ENCODE results near the gene RSRP1. TPM values are rescaled to one million over a fixed set of nuclear protein-coding genes. Genes with fewer than 3 reads are reported as not detected.
"Not testable (repeated sequence)": the region's sequence is repeated elsewhere in the genome, so short reads cannot be mapped to it uniquely, and the experiment has no call there.

The RSRP1 gene, protein sequence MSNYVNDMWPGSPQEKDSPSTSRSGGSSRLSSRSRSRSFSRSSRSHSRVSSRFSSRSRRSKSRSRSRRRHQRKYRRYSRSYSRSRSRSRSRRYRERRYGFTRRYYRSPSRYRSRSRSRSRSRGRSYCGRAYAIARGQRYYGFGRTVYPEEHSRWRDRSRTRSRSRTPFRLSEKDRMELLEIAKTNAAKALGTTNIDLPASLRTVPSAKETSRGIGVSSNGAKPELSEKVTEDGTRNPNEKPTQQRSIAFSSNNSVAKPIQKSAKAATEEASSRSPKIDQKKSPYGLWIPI
- 99.4 and 102 TPM in 2 replicates for total RNA-seq
- polyA plus RNA-seq = 42.5 and 50.5 TPM in 2 replicates
- 18.4 and 30.7 TPM in 2 replicates for polyA plus RNA-seq (2011; cell fraction: cytosol; rRNA removed)
- polyA plus RNA-seq (2011; cell fraction: nucleus; rRNA removed) = 345 and 504 TPM in 2 replicates
- 41.7 and 54.9 TPM in 2 replicates for polyA plus RNA-seq (2012)
- polyA minus RNA-seq = 64.9 and 68.5 TPM in 2 replicates
- 24.6 TPM for polyA minus RNA-seq (2011; cell fraction: cytosol; rRNA and poly(A)+ RNA removed)
- 135 and 169 TPM in 2 replicates for polyA minus RNA-seq (2011; cell fraction: nucleus; rRNA and poly(A)+ RNA removed)
- Bru-seq, nascent RNA = percentile 98 among the genes with signal in this experiment
- BruChase-seq, experiment 1, labeled RNA remaining after a 6-hour chase = percentile 97 among the genes with signal in this experiment
- percentile 99 among the genes with signal in this experiment for BruChase-seq, experiment 2, labeled RNA remaining after a 2-hour chase
- long read RNA-seq, transcript RSRP1-207 (4 exons, 2,941 nt) = major isoform, 14 of 60 reads
- long read RNA-seq, partial matches to known transcripts = 6 of 60 reads
- long read RNA-seq, other reads (novel, unspliced or antisense) = 33 of 60 reads

DNA sequence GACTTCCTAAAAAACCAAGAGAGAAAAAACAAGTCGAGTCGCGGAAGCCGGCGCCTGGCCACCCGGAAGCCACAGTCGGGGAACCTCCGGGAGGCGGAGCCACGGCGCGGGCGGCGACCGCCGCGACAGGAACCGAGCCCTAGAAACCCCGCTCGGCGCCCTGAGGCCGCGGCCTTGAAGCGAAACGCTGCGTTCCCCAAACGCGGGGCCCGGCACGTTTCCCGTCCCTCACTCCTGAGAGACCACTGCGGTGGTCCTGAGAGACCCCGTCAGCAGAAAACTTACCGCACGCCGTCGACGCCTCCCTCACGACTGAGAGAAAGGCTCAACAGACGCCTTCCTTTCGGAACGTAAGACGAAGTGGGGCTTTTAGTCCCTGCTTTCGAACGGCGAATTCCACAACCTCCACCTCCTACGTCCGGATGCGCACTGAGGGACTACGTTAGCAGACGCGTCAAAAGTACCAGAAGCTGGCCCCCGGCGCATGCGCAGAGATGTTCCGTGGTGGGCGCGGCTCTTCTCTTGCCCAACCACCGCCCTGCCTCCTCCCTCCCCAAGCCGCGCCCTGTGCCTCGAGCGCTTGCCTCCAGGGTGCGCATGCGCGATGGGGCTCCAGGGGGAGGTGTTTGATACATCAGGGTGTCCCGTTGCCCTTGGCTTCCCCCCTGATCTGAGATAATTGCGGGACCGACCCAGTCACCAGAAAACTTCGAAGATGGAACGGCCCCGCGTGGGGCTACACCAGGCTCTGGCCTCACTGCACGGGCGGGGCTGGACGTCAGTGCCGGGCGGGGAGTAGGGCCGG is at the start of gene RSRP1:
Gene RSRP1, minus strand, starts transcription at position 431 of the 805 bp plus-strand sequence. CDS start 491 bp downstream, outside the sequence.
- Histone ChIP-seq H3K27ac (ENCODE audit: insufficient read depth, low read depth, low read length) (peak within 1 kb of the TSS; percentile 89), H3K36me3 (ENCODE audit: control insufficient read depth in 2 of 2, extremely low read depth in 1 of 2, insufficient read depth in 2 of 2, low read length in 2 of 2) (peaks cover 7 to 19% of the 10 kb centered on the region in 2 experiments), H3K9me3 (replicated peaks; ENCODE audit: control insufficient read depth, insufficient read depth, low read length) (no peaks in the 10 kb centered on the region), H3K79me2 (ENCODE audit: control insufficient read depth, insufficient read depth, low read length) (peaks cover 38% of the 10 kb centered on the region), H3K4me2 (ENCODE audit: insufficient read depth, low read length) (peak within 1 kb of the TSS; percentile 89), H3K9ac (replicated peaks; ENCODE audit: extremely low read depth, insufficient read depth, low read length) (peak within 1 kb of the TSS; percentile 98), H3K27me3 (ENCODE audit: control insufficient read depth in 2 of 2, insufficient read depth in 2 of 2, low read length in 2 of 2) (no peaks in the 10 kb centered on the region), H4K20me1 (replicated peaks; ENCODE audit: control insufficient read depth, extremely low read depth, insufficient read depth, low read length) (peaks cover 15% of the 10 kb centered on the region), H3K4me1 (ENCODE audit: control insufficient read depth, extremely low read depth, insufficient read depth, low read length) (peaks cover 20% of the 10 kb centered on the region), H2AFZ (ENCODE audit: low read depth, low read length) (peak within 1 kb of the TSS; percentile 57), H3K4me3 (replicated peaks in 1 of 3; ENCODE audit: insufficient read depth in 1 of 3, low read depth in 1 of 3, low read length in 3 of 3) (peak within 1 kb of the TSS; percentile 71 to 97 (median 86)), H3K9me1 (replicated peaks; ENCODE audit: control insufficient read depth, extremely low read depth, insufficient read depth, low read length) (no peaks in the 10 kb centered on the region)
- peak; percentile 99 for DNase-seq (ENCODE audit: low read depth, low spot score)
- BruUV-seq (replicated peaks) = TSS peak; percentile 74
- peak; percentile 86 for FAIRE-seq
- peak; percentile 100 for TF ChIP-seq POLR2A (IDR thresholded peaks at IDR 0.05; ENCODE audit: low read depth, low read length)
- TF ChIP-seq POLR2AphosphoS5 (IDR thresholded peaks at IDR 0.05; ENCODE audit: insufficient read depth, low read depth, low read length) = peak; percentile 99
- TF ChIP-seq GATA2 (IDR thresholded peaks at IDR 0.05; ENCODE audit: insufficient read depth, insufficient read length, low read depth, low read length) = peak; percentile 27
- TF ChIP-seq MYC (IDR thresholded peaks at IDR 0.05; ENCODE audit: low read depth, low read length) = no peak
- TF ChIP-seq EZH2 (IDR thresholded peaks at IDR 0.05; ENCODE audit: borderline replicate concordance, low read depth, low read length, severe bottlenecking) = no peak
- ChIA-PET POLR2A (interaction anchor here (0.6 to 1.4 kb wide), 10 partner anchors 8 to 986 kb away, joined by 3 to 28 read pairs (median 4); partner anchors contain the start of genes CEP85, MACO1 and SYF2), CTCF (interaction anchor here (1.2 kb wide), 1 partner anchor 15 kb away, joined by 8 read pairs; the partner anchor contains the start of gene SYF2)
- dilution Hi-C loops (cut with MboI; ENCODE audit: extremely low pct_ligation_motif_present, low sequenced_read_pairs) (no loop called here), intact Hi-C loops (cut with micrococcal nuclease) (loop anchor here (1.0 to 5.0 kb wide), 5 partner anchors 8 to 275 kb away; partner anchors contain the start of genes SYF2 and TMEM50A)

DNA sequence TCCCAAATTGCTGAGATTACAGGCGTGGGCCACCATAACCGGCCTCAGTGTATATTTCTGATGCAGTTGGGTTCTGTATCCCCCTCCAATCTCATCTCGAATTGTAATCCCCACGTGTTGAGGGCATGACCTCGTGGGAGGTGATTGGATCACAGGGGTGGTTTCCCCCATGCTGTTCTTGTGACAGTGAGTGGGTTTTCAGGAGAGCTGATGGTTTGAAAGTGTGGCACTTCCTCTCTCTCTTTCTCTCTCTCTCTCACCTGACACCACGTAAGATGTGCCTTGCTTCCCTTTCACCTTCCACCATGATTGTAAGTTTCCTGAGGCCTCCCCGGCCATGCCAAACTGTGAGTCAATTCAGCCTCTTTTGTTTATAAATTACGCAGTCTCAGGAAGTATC is 49.2 kb upstream of the RSRP1 start:
- BruUV-seq (replicated peaks); H4K20me1 ChIP-seq (replicated peaks; ENCODE audit: control insufficient read depth, extremely low read depth, insufficient read depth, low read length); H2AFZ ChIP-seq (ENCODE audit: low read depth, low read length); H3K36me3 ChIP-seq (ENCODE audit: control insufficient read depth in 2 of 2, extremely low read depth in 1 of 2, insufficient read depth in 2 of 2, low read length in 2 of 2); H3K4me3 ChIP-seq (replicated peaks in 1 of 3; ENCODE audit: insufficient read depth in 1 of 3, low read depth in 1 of 3, low read length in 3 of 3); H3K27ac ChIP-seq (ENCODE audit: insufficient read depth, low read depth, low read length); H3K27me3 ChIP-seq (ENCODE audit: control insufficient read depth in 2 of 2, insufficient read depth in 2 of 2, low read length in 2 of 2); H3K4me1 ChIP-seq (ENCODE audit: control insufficient read depth, extremely low read depth, insufficient read depth, low read length); H3K9ac ChIP-seq (replicated peaks; ENCODE audit: extremely low read depth, insufficient read depth, low read length); H3K9me1 ChIP-seq (replicated peaks; ENCODE audit: control insufficient read depth, extremely low read depth, insufficient read depth, low read length); H3K4me2 ChIP-seq (ENCODE audit: insufficient read depth, low read length); DNase-seq (ENCODE audit: low read depth, low spot score); dilution Hi-C loops (cut with MboI; ENCODE audit: extremely low pct_ligation_motif_present, low sequenced_read_pairs); H3K79me2 ChIP-seq (ENCODE audit: control insufficient read depth, insufficient read depth, low read length); CTCF ChIA-PET; H3K9me3 ChIP-seq (replicated peaks; ENCODE audit: control insufficient read depth, insufficient read depth, low read length); POLR2A ChIA-PET; intact Hi-C loops (cut with micrococcal nuclease): not testable (repeated sequence)
- peak; percentile 88 for FAIRE-seq

All from endothelial cell of umbilical vein (primary cell).